ENCODE results near the gene TMEM163. TPM values are rescaled to one million over a fixed set of nuclear protein-coding genes. Genes with fewer than 3 reads are reported as not detected.
"Not testable (repeated sequence)": the region's sequence is repeated elsewhere in the genome, so short reads cannot be mapped to it uniquely, and the experiment has no call there.

TMEM163 gene
- total RNA-seq, 2 donors from 2014 or later: 0.55 to 23.1 TPM

DNA sequence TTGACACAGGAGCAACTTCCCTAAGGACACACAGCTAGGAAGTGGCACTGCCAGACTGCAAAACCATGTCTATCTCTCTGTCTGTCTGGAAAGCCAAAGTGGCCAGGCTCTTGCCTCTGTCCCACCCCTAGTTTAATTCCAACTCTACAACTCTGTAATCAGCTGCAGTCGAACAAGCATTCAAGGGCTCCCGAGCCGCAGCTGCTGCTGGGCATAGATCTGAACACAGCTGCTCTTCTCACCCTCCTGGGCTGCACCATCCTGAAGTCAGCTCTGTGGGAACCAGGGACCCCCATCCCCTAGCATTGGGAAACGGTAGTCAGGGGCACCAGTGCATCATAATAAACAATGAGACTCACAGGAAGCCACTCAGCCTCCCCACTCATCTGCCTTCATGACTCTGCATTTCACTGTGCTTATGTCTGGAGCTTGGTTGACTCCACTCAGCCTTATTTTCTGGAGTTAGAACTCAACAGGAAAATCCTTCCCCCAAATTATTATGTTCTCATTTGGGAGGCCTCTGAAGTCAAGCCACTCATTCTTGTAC, 44.4 kb upstream of the TMEM163 start:
- H3K4me1 ChIP-seq (replicated peaks): no peaks in the 10 kb centered on the region
- intact Hi-C loops (cut with DNase I): no loop called here
- H3K9me3 ChIP-seq: no peaks in the 10 kb centered on the region
- 80% methylated on average over 4 of the region's 4 CpGs for WGBS
- no peak for DNase-seq (ENCODE audit: low spot score)
- no peaks in the 10 kb centered on the region for H3K36me3 ChIP-seq
- no peak overlapping the region for H3K4me3 ChIP-seq
- H3K27ac ChIP-seq: no peak overlapping the region
- no peaks in the 10 kb centered on the region for H3K27me3 ChIP-seq (replicated peaks; ENCODE audit: insufficient read depth)
- TF ChIP-seq POLR2A (IDR thresholded peaks at IDR 0.05): no peak
- TF ChIP-seq, protein P1, sequence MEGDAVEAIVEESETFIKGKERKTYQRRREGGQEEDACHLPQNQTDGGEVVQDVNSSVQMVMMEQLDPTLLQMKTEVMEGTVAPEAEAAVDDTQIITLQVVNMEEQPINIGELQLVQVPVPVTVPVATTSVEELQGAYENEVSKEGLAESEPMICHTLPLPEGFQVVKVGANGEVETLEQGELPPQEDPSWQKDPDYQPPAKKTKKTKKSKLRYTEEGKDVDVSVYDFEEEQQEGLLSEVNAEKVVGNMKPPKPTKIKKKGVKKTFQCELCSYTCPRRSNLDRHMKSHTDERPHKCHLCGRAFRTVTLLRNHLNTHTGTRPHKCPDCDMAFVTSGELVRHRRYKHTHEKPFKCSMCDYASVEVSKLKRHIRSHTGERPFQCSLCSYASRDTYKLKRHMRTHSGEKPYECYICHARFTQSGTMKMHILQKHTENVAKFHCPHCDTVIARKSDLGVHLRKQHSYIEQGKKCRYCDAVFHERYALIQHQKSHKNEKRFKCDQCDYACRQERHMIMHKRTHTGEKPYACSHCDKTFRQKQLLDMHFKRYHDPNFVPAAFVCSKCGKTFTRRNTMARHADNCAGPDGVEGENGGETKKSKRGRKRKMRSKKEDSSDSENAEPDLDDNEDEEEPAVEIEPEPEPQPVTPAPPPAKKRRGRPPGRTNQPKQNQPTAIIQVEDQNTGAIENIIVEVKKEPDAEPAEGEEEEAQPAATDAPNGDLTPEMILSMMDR (IDR thresholded peaks at IDR 0.05): no peak
- TF ChIP-seq POLR2AphosphoS5 (IDR thresholded peaks at IDR 0.05): no peak

DNA sequence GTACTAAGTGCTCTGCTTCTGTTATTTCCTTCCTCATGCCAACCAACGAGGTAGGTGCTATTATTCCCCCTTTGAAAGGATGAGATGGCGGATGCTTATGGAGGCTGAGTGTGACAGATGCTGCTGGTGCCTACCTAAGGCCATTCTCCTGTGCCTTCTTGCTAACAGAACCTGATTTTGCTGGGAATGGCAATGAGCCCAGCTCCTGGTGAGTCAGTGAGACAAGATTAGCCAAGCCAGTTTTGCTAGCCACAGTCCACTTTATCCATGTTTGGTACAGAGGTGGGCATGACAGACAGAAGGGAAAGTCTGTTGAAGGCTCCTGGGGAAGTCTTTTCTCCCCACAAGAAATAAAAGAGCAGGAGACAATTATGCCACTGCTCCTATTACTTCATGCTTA, 43.7 kb upstream of the TMEM163 start:
- no peak for DNase-seq (ENCODE audit: low spot score)
- H3K9me3 ChIP-seq: no peaks in the 10 kb centered on the region
- TF ChIP-seq, protein P1 (IDR thresholded peaks at IDR 0.05): no peak
- TF ChIP-seq POLR2AphosphoS5 (IDR thresholded peaks at IDR 0.05) (no peak), POLR2A (IDR thresholded peaks at IDR 0.05) (no peak)
- no peaks in the 10 kb centered on the region for H3K4me1 ChIP-seq (replicated peaks)
- H3K27me3 ChIP-seq (replicated peaks; ENCODE audit: insufficient read depth): no peaks in the 10 kb centered on the region
- 72% methylated on average over 2 of the region's 2 CpGs for WGBS
- H3K36me3 ChIP-seq: no peaks in the 10 kb centered on the region
- intact Hi-C loops (cut with DNase I): no loop called here
- H3K27ac ChIP-seq: no peak overlapping the region
- no peak overlapping the region for H3K4me3 ChIP-seq

- H3K27me3 ChIP-seq (replicated peaks; ENCODE audit: insufficient read depth): no peaks in the 10 kb centered on the region
- no peak overlapping the region for H3K27ac ChIP-seq
- no peak for DNase-seq (ENCODE audit: low spot score)
- TF ChIP-seq POLR2A (IDR thresholded peaks at IDR 0.05): no peak
- TF ChIP-seq, protein P1 (IDR thresholded peaks at IDR 0.05): no peak
- TF ChIP-seq POLR2AphosphoS5 (IDR thresholded peaks at IDR 0.05): no peak
- H3K36me3 ChIP-seq: no peaks in the 10 kb centered on the region
- H3K9me3 ChIP-seq: no peaks in the 10 kb centered on the region
- H3K4me1 ChIP-seq (replicated peaks): no peaks in the 10 kb centered on the region
- no peak overlapping the region for H3K4me3 ChIP-seq
- intact Hi-C loops (cut with DNase I): no loop called here
These were observed 41.6 kb upstream of the TMEM163 start for GRCh38 chr2:134760385-134760784.

GRCh38 chr2:134758633-134759032, 39.8 kb upstream of the TMEM163 start:
- no peak for DNase-seq (ENCODE audit: low spot score)
- Histone ChIP-seq H3K27me3 (replicated peaks; ENCODE audit: insufficient read depth) (no peaks in the 10 kb centered on the region), H3K9me3 (no peaks in the 10 kb centered on the region), H3K27ac (no peak overlapping the region), H3K4me1 (replicated peaks) (no peaks in the 10 kb centered on the region), H3K36me3 (no peaks in the 10 kb centered on the region), H3K4me3 (no peak overlapping the region)
- no peak for TF ChIP-seq POLR2AphosphoS5 (IDR thresholded peaks at IDR 0.05)
- TF ChIP-seq, protein P1 (IDR thresholded peaks at IDR 0.05): no peak
- TF ChIP-seq POLR2A (IDR thresholded peaks at IDR 0.05): no peak
- intact Hi-C loops (cut with DNase I): no loop called here
- WGBS: 65% methylated on average over 1 of the region's 1 CpG

DNA sequence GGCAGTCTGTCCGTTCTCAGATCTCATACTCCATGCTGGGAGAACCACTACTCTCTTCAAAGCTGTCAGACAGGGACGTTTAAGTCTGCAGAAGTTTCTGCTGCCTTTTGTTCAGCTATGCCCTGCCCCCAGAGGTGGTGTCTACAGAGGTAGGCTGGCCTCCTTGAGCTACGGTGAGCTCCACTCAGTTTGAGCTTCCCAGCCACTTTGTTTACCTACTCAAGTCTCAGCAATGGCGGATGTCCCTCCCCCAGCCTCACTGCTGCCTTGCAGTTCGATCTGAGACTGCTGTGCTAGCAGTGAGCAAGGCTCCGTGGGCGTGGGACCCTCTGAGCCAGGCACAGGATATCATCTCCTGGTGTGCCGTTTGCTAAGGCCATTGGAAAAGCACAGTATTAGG, 33.2 kb upstream of the TMEM163 start:
- H3K4me3 ChIP-seq; H3K27ac ChIP-seq; H3K4me1 ChIP-seq (replicated peaks); H3K27me3 ChIP-seq (replicated peaks; ENCODE audit: insufficient read depth); intact Hi-C loops (cut with DNase I); DNase-seq (ENCODE audit: low spot score); H3K36me3 ChIP-seq; H3K9me3 ChIP-seq: not testable (repeated sequence)
- WGBS: 37% methylated on average over 8 of the region's 8 CpGs
